ENCODE measurements around the gene KLHDC4. TPM values are rescaled to one million over a fixed set of nuclear protein-coding genes. Genes with fewer than 3 reads are reported as not detected.

KLHDC4 gene
- total RNA-seq, 1 donor from 2014 or later = 43.4 TPM

- Mint-ChIP-seq H3K27ac (ENCODE audit: unreplicated experiment) (no peak overlapping the region), H3K36me3 (ENCODE audit: low read depth, unreplicated experiment) (no peaks in the 10 kb centered on the region), H3K9me3 (ENCODE audit: unreplicated experiment) (no peaks in the 10 kb centered on the region), H3K27me3 (ENCODE audit: unreplicated experiment) (peaks cover 11% of the 10 kb centered on the region), H3K4me1 (ENCODE audit: unreplicated experiment) (peaks cover 2% of the 10 kb centered on the region), H3K4me3 (ENCODE audit: unreplicated experiment) (no peak overlapping the region)
- no peak for DNase-seq (ENCODE audit: low spot score)
- no peak for TF ChIP-seq CTCF (IDR thresholded peaks at IDR 0.05; ENCODE audit: unreplicated experiment)
Observed at GRCh38 chr16:87671715-87672270, 94.0 kb downstream of the KLHDC4 start.

GRCh38 chr16:87671221-87671620 lies 94.6 kb downstream of the KLHDC4 start:
- Mint-ChIP-seq H3K4me3 (ENCODE audit: unreplicated experiment) (no peak overlapping the region), H3K4me1 (ENCODE audit: unreplicated experiment) (peaks cover 2% of the 10 kb centered on the region), H3K36me3 (ENCODE audit: low read depth, unreplicated experiment) (no peaks in the 10 kb centered on the region), H3K9me3 (ENCODE audit: unreplicated experiment) (no peaks in the 10 kb centered on the region), H3K27ac (ENCODE audit: unreplicated experiment) (no peak overlapping the region), H3K27me3 (ENCODE audit: unreplicated experiment) (peaks cover 11% of the 10 kb centered on the region)
- TF ChIP-seq CTCF (IDR thresholded peaks at IDR 0.05; ENCODE audit: unreplicated experiment) = no peak
- DNase-seq (ENCODE audit: low spot score) = no peak

- Mint-ChIP-seq H3K4me3 (ENCODE audit: unreplicated experiment) (no peak overlapping the region), H3K9me3 (ENCODE audit: unreplicated experiment) (no peaks in the 10 kb centered on the region), H3K36me3 (ENCODE audit: low read depth, unreplicated experiment) (no peaks in the 10 kb centered on the region), H3K27ac (ENCODE audit: unreplicated experiment) (no peak overlapping the region), H3K27me3 (ENCODE audit: unreplicated experiment) (peaks cover 11% of the 10 kb centered on the region), H3K4me1 (ENCODE audit: unreplicated experiment) (no peaks in the 10 kb centered on the region)
- TF ChIP-seq CTCF (IDR thresholded peaks at IDR 0.05; ENCODE audit: unreplicated experiment) = no peak
- no peak for DNase-seq (ENCODE audit: low spot score)
Observed at GRCh38 chr16:87669672-87670071, 96.1 kb downstream of the KLHDC4 start.

- no peak for DNase-seq (ENCODE audit: low spot score)
- no peak for TF ChIP-seq CTCF (IDR thresholded peaks at IDR 0.05; ENCODE audit: unreplicated experiment)
- Mint-ChIP-seq H3K36me3 (ENCODE audit: low read depth, unreplicated experiment) (no peaks in the 10 kb centered on the region), H3K27me3 (ENCODE audit: unreplicated experiment) (peaks cover 9% of the 10 kb centered on the region), H3K9me3 (ENCODE audit: unreplicated experiment) (no peaks in the 10 kb centered on the region), H3K4me3 (ENCODE audit: unreplicated experiment) (no peak overlapping the region), H3K27ac (ENCODE audit: unreplicated experiment) (no peak overlapping the region), H3K4me1 (ENCODE audit: unreplicated experiment) (no peaks in the 10 kb centered on the region)
Observed at GRCh38 chr16:87667946-87668345, 97.8 kb downstream of the KLHDC4 start.

- Mint-ChIP-seq H3K4me1 (ENCODE audit: unreplicated experiment) (no peaks in the 10 kb centered on the region), H3K36me3 (ENCODE audit: low read depth, unreplicated experiment) (no peaks in the 10 kb centered on the region), H3K27ac (ENCODE audit: unreplicated experiment) (no peak overlapping the region), H3K9me3 (ENCODE audit: unreplicated experiment) (no peaks in the 10 kb centered on the region), H3K27me3 (ENCODE audit: unreplicated experiment) (peaks cover 6% of the 10 kb centered on the region), H3K4me3 (ENCODE audit: unreplicated experiment) (no peak overlapping the region)
- no peak for DNase-seq (ENCODE audit: low spot score)
- no peak for TF ChIP-seq CTCF (IDR thresholded peaks at IDR 0.05; ENCODE audit: unreplicated experiment)
Observed at GRCh38 chr16:87667443-87667842, 98.3 kb downstream of the KLHDC4 start.
